B cell (primary cell): ENCODE data around the gene TGFBI. TPM values are rescaled to one million over a fixed set of nuclear protein-coding genes. Genes with fewer than 3 reads are reported as not detected.

ENCODE experiments used
- ATAC-seq: fragments of 200-7000 bp; cut with Tn5 transposase; one replicate; pipeline ENCODE4 v1.10.0; 2021; ENCODE audit warnings: low read depth, mild to moderate bottlenecking, moderate number of reproducible peaks, moderate library complexity
- CTCF ChIA-PET: fragments of 350-600 bp; sonication (Branson Sonifier 250); formaldehyde crosslinking; loops from one replicate; lab custom pipeline; 2021; ENCODE audit warnings: antibody characterized with exemption, inconsistent platforms; lab: Charles Lee
- POLR2A ChIA-PET: fragments of 350-600 bp; sonication (Branson Sonifier 250); formaldehyde crosslinking; loops from one replicate; lab custom pipeline; 2021; ENCODE audit warnings: antibody characterized with exemption; lab: Charles Lee
- DNase-seq: peaks from one replicate; pipeline ENCODE4 v3.0.0; 2013
- H2AFZ ChIP-seq: 2 replicates; pipeline ENCODE4 v1.6.1; 2012; ENCODE audit warnings: mild to moderate bottlenecking, low read depth, low read length; ENCODE audit not compliant: insufficient read depth, poor library complexity, severe bottlenecking
- H3K27ac ChIP-seq, 2 donors: 1 replicate in 1 of 2; 2 replicates in 1 of 2; pipeline ENCODE4 v1.5.1; 2012 to 2013; ENCODE audit warnings: low read length in 2 of 2, mild to moderate bottlenecking in 2 of 2, moderate library complexity in 1 of 2
- H3K27me3 ChIP-seq, 4 experiments: fragments of 200-600 bp in 1 of 4; sonication (generic) in 1 of 4; replicated peaks in 1 of 4; 1 replicate in 2 of 4; 2 replicates in 2 of 4; pipeline versions ENCODE4 v1.6.1 to v1.7.0; 2013 to 2016; ENCODE audit warnings: low read length in 3 of 4, mild to moderate bottlenecking in 2 of 4, mixed read lengths in 1 of 4, moderate library complexity in 1 of 4; ENCODE audit not compliant: insufficient read depth in 4 of 4, control insufficient read depth in 3 of 4; ENCODE audit errors: control extremely low read depth in 1 of 4
- H3K36me3 ChIP-seq, 2 experiments: replicated peaks in 1 of 2; 1 replicate in 1 of 2; 2 replicates in 1 of 2; pipeline versions ENCODE4 v1.6.1 to v1.7.1; 2013; ENCODE audit warnings: low read length in 1 of 2; ENCODE audit not compliant: insufficient read depth in 2 of 2, control insufficient read depth in 1 of 2; ENCODE audit errors: control extremely low read depth in 1 of 2, extremely low read depth in 1 of 2
- H3K4me1 ChIP-seq, 2 donors: fragments of 200-600 bp in 1 of 2; sonication (generic) in 1 of 2; 1 replicate in 1 of 2; 2 replicates in 1 of 2; pipeline versions ENCODE4 v1.5.1 to v1.6.1; 2013 to 2017; ENCODE audit warnings: low read length in 2 of 2; ENCODE audit not compliant: control insufficient read depth in 2 of 2, insufficient read depth in 2 of 2
- H3K4me2 ChIP-seq: replicated peaks from 2 replicates; pipeline ENCODE3; 2012; ENCODE audit warnings: mild to moderate bottlenecking, low read depth, low read length; ENCODE audit not compliant: poor library complexity, severe bottlenecking
- H3K4me3 ChIP-seq, 5 experiments: fragments of 200-600 bp in 1 of 5; sonication (generic) in 1 of 5; 1 replicate in 3 of 5; 2 replicates in 2 of 5; pipeline versions ENCODE4 v1.5.1 to v1.7.0; 2011 to 2016; ENCODE audit warnings: low read length in 4 of 5, mild to moderate bottlenecking in 4 of 5, low read depth in 2 of 5, control low read depth in 1 of 5, moderate library complexity in 1 of 5; ENCODE audit not compliant: insufficient read depth in 1 of 5; ENCODE audit errors: control extremely low read depth in 1 of 5, extremely low read depth in 1 of 5
- H3K79me2 ChIP-seq: fragments of 200-600 bp; sonication (generic); one replicate; pipeline ENCODE4 v1.6.0; 2016; ENCODE audit warnings: low read length; ENCODE audit not compliant: control insufficient read depth, insufficient read depth
- H3K9ac ChIP-seq: fragments of 200-600 bp; sonication (generic); 2 replicates; pipeline ENCODE4 v1.6.1; 2017; ENCODE audit warnings: mild to moderate bottlenecking, low read length, moderate library complexity
- H3K9me3 ChIP-seq, 3 donors: one replicate each; pipeline versions ENCODE4 v1.6.1 to v1.7.1; 2013; ENCODE audit warnings: low read length in 2 of 3; ENCODE audit not compliant: control insufficient read depth in 2 of 3, insufficient read depth in 1 of 3; ENCODE audit errors: control extremely low read depth in 1 of 3
- H4K20me1 ChIP-seq: 2 replicates; pipeline ENCODE4 v1.6.0; 2012; ENCODE audit warnings: mild to moderate bottlenecking, low read length; ENCODE audit not compliant: insufficient read depth, control insufficient read depth, poor library complexity, severe bottlenecking
- H3K27ac Mint-ChIP-seq: one replicate; pipeline ENCODE4 v1.8.0; 2021; ENCODE audit warnings: mixed read lengths
- H3K27me3 Mint-ChIP-seq: one replicate; pipeline ENCODE4 v1.8.0; 2021; ENCODE audit warnings: mixed read lengths
- H3K4me1 Mint-ChIP-seq: one replicate; pipeline ENCODE4 v1.8.0; 2021; ENCODE audit warnings: mixed read lengths
- H3K4me3 Mint-ChIP-seq: one replicate; pipeline ENCODE4 v1.8.0; 2021; ENCODE audit warnings: mixed read lengths
- H3K9me3 Mint-ChIP-seq: one replicate; pipeline ENCODE4 v1.8.0; 2022; ENCODE audit warnings: mixed read lengths; ENCODE audit not compliant: insufficient read depth
- EZH2 ChIP-seq: IDR thresholded peaks from 2 replicates; pipeline ENCODE4 v1.6.1; 2012; ENCODE audit warnings: borderline replicate concordance, low read depth, mild to moderate bottlenecking, moderate library complexity, low read length; ENCODE audit not compliant: insufficient read depth, poor library complexity, severe bottlenecking
- WGBS: methylation state at CpG from one replicate; pipeline ENCODE4 v1.1.5; 2013; ENCODE audit warnings: missing lambda C conversion rate; ENCODE audit not compliant: insufficient coverage; 5-methylcytosine and 5-hydroxymethylcytosine counted together
- intact Hi-C: fragments of 100-400 bp; cut with micrococcal nuclease; formaldehyde crosslinking; loops from one replicate; pipeline ENCODE4 v1.10.0; 2022
- polyA plus RNA-seq: library from polyadenylated mRNA; depleted of rRNA; stranded (reverse); fragments of >200 nt; gene quantifications from 2 replicates; pipeline ENCODE4 v1.2.3, GENCODE V29; 2012
- total RNA-seq, 2 donors: library from RNA; stranded (reverse); fragments of 120-200 nt in 1 of 2; gene quantifications; 1 replicate in 1 of 2; 2 replicates in 1 of 2; pipeline versions ENCODE4 v1.2.3 to v1.2.4, GENCODE V29; 2013 to 2022
- TF ChIP-seq, protein P1 (sequence below): fragments of 200-600 bp; IDR thresholded peaks from one replicate; pipeline ENCODE4 v1.8.0; 2022; ENCODE audit warnings: antibody characterized with exemption, mild to moderate bottlenecking

Gene TGFBI
- total and polyA plus RNA-seq, 2 donors (not counting 1 experiment from before 2014, with no cell fraction given), result 3.7 to 4.5 TPM

DNA sequence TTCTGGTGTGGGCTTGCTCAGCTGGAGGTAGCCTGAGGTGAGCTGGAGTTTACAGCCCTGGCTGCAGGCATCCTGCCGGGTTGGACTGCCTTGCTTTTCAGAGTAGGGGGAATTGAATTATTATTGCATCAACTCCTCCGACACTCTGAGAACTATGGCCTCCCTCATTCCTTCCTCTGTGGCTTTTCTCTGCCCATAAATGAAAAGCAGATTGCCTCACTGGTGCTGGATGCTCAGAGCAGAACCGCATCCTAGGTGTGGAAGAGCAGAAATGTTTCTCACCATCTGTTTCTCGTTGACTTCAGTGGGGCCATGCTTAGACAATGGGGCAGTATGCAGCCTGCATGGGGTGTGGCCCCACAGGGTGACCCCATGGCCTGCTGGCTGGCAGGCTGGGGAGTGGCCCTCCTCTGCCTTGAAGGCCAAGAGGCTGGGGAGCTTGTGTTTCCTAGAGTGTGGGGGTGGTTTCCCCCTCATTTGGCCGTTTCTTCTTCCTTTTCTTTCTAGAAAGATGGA, 27.3 kb upstream of the TGFBI start:
- no peak overlapping the region for H3K27ac ChIP-seq
- Mint-ChIP-seq H3K9me3 (no peaks in the 10 kb centered on the region), H3K27me3 (peaks cover 36% of the 10 kb centered on the region), H3K4me3 (no peak overlapping the region), H3K4me1 (no peaks in the 10 kb centered on the region), H3K27ac (no peak overlapping the region)
- DNase-seq, result no peak
- WGBS, result 93% methylated on average over 3 of the region's 5 CpGs
- H3K4me1 ChIP-seq, result no peaks in the 10 kb centered on the region
- CTCF ChIA-PET, result no interaction called here
- H3K79me2 ChIP-seq, result no peaks in the 10 kb centered on the region
- no peak for ATAC-seq
- no peak overlapping the region for H3K4me3 ChIP-seq
- TF ChIP-seq, protein P1, sequence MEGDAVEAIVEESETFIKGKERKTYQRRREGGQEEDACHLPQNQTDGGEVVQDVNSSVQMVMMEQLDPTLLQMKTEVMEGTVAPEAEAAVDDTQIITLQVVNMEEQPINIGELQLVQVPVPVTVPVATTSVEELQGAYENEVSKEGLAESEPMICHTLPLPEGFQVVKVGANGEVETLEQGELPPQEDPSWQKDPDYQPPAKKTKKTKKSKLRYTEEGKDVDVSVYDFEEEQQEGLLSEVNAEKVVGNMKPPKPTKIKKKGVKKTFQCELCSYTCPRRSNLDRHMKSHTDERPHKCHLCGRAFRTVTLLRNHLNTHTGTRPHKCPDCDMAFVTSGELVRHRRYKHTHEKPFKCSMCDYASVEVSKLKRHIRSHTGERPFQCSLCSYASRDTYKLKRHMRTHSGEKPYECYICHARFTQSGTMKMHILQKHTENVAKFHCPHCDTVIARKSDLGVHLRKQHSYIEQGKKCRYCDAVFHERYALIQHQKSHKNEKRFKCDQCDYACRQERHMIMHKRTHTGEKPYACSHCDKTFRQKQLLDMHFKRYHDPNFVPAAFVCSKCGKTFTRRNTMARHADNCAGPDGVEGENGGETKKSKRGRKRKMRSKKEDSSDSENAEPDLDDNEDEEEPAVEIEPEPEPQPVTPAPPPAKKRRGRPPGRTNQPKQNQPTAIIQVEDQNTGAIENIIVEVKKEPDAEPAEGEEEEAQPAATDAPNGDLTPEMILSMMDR, result no peak
- TF ChIP-seq EZH2, result no peak
- intact Hi-C loops, result no loop called here
- H3K9ac ChIP-seq, result no peak overlapping the region
- H2AFZ ChIP-seq, result no peak overlapping the region
- H3K9me3 ChIP-seq, result no peaks in the 10 kb centered on the region
- no peaks in the 10 kb centered on the region for H4K20me1 ChIP-seq
- peaks cover 0 to 6% (median 0%) of the 10 kb centered on the region in 4 experiments for H3K27me3 ChIP-seq
- no peaks in the 10 kb centered on the region for H3K36me3 ChIP-seq
- no peak overlapping the region for H3K4me2 ChIP-seq
- POLR2A ChIA-PET, result no interaction called here

DNA sequence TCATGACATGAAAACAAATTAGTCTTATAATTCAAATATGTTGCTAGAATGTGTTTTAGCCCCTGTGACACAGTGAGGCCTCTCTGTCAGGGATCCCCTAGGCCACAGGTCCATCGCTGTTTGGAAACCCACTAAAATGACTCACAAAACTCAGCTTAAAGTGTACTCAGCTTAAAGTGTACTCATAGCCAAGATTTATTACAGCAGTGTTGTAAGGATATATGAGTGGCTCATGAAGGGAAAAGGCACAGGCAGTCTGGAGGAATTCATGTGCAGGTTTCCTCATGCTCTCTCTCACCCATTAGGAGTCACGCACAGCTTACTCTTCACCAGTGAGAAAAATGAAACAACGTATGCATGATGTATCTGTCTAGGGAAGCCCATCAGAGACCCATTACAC, 24.4 kb upstream of the TGFBI start:
- no peaks in the 10 kb centered on the region for H3K4me1 ChIP-seq
- intact Hi-C loops, result no loop called here
- H3K9me3 ChIP-seq, result no peaks in the 10 kb centered on the region
- H3K9ac ChIP-seq, result no peak overlapping the region
- Mint-ChIP-seq H3K9me3 (no peaks in the 10 kb centered on the region), H3K4me1 (no peaks in the 10 kb centered on the region), H3K27ac (no peak overlapping the region), H3K4me3 (no peak overlapping the region), H3K27me3 (peaks cover 26% of the 10 kb centered on the region)
- peaks cover 0 to 2% (median 0%) of the 10 kb centered on the region in 4 experiments for H3K27me3 ChIP-seq
- no peak for DNase-seq
- no peak overlapping the region for H3K4me2 ChIP-seq
- no peaks in the 10 kb centered on the region for H3K79me2 ChIP-seq
- no peaks in the 10 kb centered on the region for H4K20me1 ChIP-seq
- no peak for ATAC-seq
- H2AFZ ChIP-seq, result no peak overlapping the region
- H3K36me3 ChIP-seq, result no peaks in the 10 kb centered on the region
- POLR2A ChIA-PET, result no interaction called here
- TF ChIP-seq, protein P1, result no peak
- no peak for TF ChIP-seq EZH2
- CTCF ChIA-PET, result no interaction called here
- H3K4me3 ChIP-seq, result no peak overlapping the region
- no CpG with 5 or more reads among the region's 3 CpGs for WGBS
- H3K27ac ChIP-seq, result no peak overlapping the region
